Activated naive CD8-positive, alpha-beta T cell treated with anti-CD3 and anti-CD28 coated beads, Interleukin-2, amount 50 U/mL, for 16 hours (primary cell): ENCODE measurements around the gene CFAP61.
"Not testable (repeated sequence)": the region's sequence is repeated elsewhere in the genome, so short reads cannot be mapped to it uniquely, and the experiment has no call there.

Source experiments
- DNase-seq: peaks from one replicate; pipeline ENCODE4 v3.0.0-alpha.2; 2020; ENCODE audit warnings: low read depth, low spot score

CFAP61 gene

DNA sequence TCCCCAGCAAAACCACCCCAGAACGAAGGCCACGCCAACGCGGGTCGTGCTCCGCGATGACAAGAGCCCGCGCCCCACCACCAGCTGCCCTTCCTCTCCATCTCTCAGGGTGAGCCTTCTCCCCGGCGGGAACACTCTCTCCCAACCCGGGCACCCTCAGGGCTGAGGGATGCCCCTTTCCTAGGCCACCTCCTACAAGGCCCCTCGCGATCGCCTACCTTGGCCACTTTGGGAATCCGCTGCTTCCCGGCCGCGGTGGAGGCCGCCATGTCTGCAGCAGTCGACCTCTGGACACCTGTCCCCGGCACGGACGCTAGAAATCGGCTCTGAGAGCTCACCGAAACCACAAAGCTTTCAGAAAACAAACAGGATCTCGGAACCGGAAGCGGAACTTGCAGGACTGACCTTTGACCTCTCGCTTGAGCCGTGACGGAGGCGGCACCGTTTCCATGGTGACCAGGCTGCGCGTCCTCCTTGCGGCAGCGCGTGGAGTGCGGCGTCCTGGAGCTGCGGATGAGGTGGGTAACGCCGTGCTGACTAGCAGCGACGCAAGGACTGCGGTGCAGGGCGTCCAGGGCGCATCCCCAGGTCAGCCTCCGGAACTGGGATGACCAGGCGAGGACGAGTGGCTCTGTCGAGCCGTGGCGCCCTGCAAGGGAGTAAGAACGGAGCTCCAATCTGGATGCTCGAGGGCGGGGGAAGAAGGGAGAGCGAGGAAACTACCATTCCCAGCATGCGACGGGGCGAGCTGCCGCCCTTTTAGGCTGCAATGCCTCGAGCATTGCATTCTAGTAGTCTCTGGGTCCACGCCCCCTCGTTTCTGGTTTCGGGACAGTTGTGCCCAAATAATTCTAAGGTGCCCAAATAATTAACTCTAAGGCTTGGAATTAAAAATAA lies at the start of gene CFAP61, which contains the start of gene CRNKL1:
Gene CFAP61, plus strand, starts transcription at position 459 of the 897 bp plus-strand sequence. CDS start 4,122 bp downstream, outside the sequence.
Gene CRNKL1, minus strand, starts transcription at position 393 of the 897 bp plus-strand sequence. Its CDS starts 124 bp downstream, at position 269.
- peak; percentile 91 for DNase-seq

GRCh38 chr20:20003031-20003954 lies 49.0 kb upstream of the CFAP61 start:
- DNase-seq, result peak; percentile 6

GRCh38 chr20:20003955-20004322 lies 48.4 kb upstream of the CFAP61 start:
- DNase-seq, result not testable (repeated sequence)

DNA sequence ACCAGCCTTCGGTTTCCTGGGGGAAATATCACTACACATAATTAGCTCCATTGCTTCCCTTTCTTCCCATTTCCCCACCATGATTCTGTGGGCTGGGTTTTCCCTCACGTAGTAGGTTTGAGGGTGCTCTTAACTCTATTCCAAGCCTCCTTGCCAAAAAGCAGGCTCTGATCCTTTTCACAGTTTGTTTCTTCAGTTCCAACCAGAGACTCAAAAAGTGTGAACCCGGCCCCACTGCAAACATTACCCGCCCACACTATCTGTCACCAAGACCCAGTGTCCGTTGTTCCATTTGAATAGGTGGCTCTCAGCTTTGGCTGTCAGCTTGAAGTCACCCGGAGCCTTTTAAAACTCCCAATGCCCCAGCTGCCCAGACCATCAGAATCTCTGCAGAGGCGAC lies 47.0 kb upstream of the CFAP61 start:
- no peak for DNase-seq

GRCh38 chr20:20009784-20010253 lies 42.5 kb upstream of the CFAP61 start:
- DNase-seq, result no peak

DNA sequence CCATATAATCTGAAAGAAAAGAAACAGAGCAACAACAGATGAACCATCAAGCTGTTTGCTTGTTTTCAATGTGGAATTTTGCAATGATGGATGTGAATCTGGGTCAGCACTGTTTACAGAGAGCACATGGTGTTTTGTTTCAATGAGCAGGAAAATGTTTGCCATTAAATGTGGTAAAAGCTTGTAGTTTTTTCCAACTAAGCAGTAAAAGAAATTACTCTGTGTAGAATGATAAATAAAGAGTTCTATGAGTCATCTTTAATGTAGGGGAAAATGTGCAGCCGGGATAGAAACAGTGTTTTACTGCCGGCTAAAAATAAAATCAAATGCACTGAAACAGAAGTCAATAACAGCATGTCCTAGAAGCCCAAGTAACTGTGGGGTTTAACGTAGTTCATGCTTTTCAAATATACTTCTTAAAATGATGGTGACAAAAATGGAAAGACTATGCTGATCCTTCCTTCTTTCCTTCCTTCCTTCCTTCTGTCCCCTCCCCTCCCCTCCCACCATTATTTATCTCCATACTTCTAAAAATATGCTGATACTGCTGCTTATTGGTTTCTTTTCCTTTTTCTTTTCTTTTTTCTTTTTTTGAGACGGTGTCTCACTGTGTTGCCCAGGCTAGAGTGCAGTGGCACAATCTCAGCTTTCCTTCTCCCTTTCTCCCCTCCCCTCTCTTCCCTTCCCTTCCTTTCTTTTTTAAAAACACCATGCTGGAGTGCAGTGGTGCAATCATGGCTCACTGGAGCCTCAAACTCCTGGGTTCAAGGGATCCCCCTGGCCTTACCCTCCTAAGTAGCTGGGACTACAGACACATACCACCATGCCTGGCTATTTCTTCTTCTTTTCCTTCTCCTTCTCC lies 41.5 kb upstream of the CFAP61 start:
- DNase-seq, result no peak

DNA sequence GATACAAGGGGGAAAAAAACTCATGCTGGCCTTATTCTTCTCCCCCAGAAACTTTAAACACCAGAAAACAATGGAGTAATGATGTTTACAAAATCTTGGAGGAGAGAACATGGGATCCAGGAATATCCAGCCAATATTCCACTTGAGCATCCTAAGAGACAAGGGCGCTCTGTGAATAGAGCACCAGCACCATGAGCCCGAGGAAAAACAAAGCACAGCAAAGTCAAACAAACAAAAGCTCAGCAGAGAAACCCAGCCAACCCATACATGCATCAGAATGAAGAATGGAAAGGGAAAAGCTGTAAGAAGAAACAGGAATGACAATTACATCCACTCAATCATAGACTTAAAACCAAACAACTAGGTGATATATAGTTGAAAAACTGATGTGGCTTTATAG lies 39.8 kb upstream of the CFAP61 start:
- no peak for DNase-seq

DNA sequence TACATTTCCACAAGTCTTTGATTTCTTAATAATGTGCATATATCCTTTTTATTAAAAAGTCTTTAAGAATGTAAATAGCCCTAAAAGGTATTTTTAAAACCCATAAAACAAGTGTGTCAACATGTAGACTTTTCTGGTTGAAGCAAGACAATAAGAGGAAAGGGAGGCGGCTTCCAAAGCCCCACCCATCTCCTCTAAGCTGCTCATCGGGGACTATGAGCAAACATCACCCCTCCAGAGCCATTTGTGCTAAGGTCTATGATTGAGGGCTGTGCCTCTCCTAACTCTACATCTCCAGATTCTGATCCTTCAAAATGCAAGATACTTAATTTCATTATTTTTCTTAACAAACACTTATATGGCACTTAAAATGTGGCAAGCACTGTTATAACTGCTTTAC lies 37.7 kb upstream of the CFAP61 start:
- DNase-seq, result no peak

- peak; percentile 83 for DNase-seq
These were observed 35.1 kb upstream of the CFAP61 start, which contains the start of gene NAA20 for GRCh38 chr20:20017001-20017843. Gene NAA20, plus strand, starts transcription at chr20:20017362. Its CDS starts 35 bp downstream, at chr20:20017397.

DNA sequence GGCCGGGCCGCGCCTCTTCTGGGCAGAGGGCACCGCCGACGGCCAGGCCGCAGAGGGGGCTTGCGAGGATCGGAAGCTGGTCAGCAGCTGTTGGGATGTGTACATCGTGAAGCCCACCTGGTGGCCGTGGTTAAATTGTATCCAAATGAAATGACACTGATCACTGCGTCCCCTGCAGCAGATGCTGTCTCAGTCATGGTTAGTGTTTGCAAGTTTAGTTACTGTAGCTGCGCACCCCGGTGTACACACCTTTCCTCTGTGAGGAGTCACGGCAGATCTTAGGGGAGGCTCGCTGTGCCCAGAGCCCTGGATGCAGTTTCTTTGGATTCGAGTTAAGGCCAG lies 34.5 kb upstream of the CFAP61 start:
- no peak for DNase-seq

GRCh38 chr20:20018366-20018765 lies 34.0 kb upstream of the CFAP61 start:
- no peak for DNase-seq

GRCh38 chr20:20019123-20019522 lies 33.2 kb upstream of the CFAP61 start:
- DNase-seq, result no peak

DNA sequence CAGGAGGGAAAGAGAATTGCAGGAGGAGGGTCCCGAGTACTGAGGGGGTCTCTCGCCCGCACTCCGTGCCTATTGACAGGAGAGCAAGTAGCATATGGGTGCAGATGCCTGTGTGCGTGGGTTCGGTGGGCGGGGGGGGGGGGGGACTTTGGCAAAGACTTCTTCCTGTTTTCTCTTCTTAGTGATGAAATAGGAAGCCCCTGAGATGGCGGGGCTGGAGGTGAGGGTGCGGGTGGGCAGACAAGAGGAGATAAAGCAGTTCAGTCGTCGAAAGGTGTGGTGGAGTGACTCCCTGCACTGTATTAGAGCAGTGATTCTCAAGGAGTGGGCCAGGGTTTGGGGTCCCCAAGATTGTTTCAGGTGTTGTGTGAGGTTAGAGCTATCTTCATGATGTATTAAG lies 31.4 kb upstream of the CFAP61 start:
- no peak for DNase-seq

- DNase-seq, result no peak
These were observed 30.5 kb upstream of the CFAP61 start for GRCh38 chr20:20021835-20022234.

- no peak for DNase-seq
These were observed 29.8 kb upstream of the CFAP61 start for GRCh38 chr20:20022498-20022897.

DNA sequence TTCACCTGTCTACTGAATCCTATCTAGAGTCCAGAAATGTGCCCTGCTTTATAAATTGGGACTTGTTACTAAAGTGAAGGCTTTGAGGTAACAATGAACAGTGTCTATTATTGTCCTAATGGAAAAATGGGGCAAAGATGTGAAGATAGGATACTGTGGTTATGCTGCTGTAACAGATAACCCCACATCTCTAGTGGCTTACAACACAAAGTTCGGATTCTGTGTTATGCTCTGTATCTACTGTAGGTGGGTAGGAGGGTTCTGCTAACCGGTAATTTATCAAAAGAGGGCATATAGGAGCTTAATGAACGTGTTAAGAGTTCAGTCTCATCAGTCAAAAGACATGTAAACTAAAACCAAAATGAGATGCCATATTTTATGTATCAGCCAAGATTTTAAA lies 28.9 kb upstream of the CFAP61 start:
- no peak for DNase-seq

- DNase-seq, result no peak
These were observed 27.4 kb upstream of the CFAP61 start for GRCh38 chr20:20024942-20025341.

DNA sequence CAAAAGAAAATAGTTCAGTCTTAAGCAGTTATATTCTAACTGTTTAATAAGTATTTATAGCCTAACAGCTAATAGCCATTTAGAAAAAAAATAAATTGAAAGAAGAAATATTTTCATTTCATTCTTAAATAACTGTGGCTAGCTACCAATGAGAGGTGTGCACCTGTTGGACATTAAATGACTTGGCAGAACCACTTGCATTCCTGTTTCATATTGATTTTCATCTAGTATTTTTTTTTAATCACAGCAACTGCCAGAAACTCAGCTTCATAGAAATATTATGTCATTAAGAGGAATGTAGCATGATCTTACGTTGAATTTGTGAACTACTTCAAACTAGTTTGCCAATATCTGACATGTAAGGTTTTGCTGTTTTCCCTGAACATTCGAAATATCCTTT lies 25.0 kb upstream of the CFAP61 start:
- no peak for DNase-seq

GRCh38 chr20:20031790-20032189 lies 20.5 kb upstream of the CFAP61 start:
- DNase-seq, result no peak

- no peak for DNase-seq
These were observed 17.8 kb upstream of the CFAP61 start for GRCh38 chr20:20034486-20034885.
